GM23248 (cell line): ENCODE data around the gene CAMK2D.

Source experiments
- EZH2 ChIP-seq: fragments of 200-600 bp; sonication (generic); IDR thresholded peaks from 2 replicates; pipeline ENCODE4 v1.6.1; 2018; ENCODE audit warnings: antibody characterized with exemption, mild to moderate bottlenecking; ENCODE audit not compliant: insufficient read depth, poor library complexity, severe bottlenecking
- EZH2phosphoT487 ChIP-seq: fragments of 200-600 bp; sonication (generic); IDR thresholded peaks from 2 replicates; pipeline ENCODE4 v1.6.1; 2018; ENCODE audit warnings: antibody characterized with exemption, moderate library complexity, mild to moderate bottlenecking, low read depth; ENCODE audit not compliant: insufficient read depth

GRCh38 chr4:113586072-113586471 lies 175.5 kb downstream of the CAMK2D start:
- no peak for TF ChIP-seq EZH2
- no peak for TF ChIP-seq EZH2phosphoT487
